ENCODE data around the gene PSME2. TPM values are rescaled to one million over a fixed set of nuclear protein-coding genes. Genes with fewer than 3 reads are reported as not detected.

Gene PSME2
- total and polyA plus RNA-seq, 2 of the 13 experiments (the other 11 are each of a cell fraction or from before 2014, with no cell fraction given): 332 to 716 TPM

DNA sequence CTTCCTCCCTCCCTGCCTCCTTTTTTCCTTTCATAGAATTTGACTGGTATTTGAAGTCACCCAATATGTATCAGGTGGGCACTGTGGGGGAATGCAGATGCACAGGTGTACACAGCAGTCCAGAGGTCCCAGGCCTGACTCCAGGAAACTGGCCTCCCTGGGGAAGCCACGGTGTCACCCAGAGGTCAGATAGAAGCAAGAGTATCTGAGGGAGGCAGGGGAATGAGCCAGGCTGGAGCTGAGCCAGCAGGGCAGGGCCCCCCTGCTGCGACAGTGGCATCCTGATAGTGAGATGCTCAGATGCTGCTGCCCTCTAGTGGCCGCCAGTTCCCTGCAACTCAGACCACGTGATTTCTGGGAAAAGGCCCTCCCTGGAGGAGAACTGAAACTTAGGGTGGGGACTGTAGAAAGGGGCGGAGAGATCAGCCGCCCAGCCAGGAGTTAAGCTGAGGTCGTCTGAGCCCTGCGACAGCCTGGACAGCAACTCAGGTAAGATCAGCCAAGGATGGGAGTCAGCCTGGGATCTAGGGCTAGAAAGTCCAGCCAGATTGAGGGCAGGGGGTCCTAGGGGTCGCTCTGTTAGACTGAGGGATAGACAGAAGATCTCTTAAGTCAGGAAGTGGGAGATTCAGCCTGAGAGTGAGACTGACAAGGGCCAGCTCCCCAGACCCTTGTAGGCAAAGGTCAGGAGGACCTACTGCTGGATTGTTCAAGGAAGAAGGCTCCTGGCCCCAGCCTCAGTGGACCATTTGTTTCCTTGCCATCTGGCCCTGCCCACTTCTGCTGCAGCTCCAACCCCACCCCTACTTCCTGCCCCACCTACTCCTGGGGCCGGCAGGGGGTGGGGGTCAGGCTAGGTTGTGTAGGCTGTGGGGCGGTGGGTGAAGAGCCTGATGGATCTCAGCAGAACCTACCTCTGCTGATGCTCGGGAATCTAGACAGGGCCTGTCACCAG, 14.7 kb upstream of the PSME2 start, which contains the start of gene IRF9 (continued):
- TF ChIP-seq, protein P1, sequence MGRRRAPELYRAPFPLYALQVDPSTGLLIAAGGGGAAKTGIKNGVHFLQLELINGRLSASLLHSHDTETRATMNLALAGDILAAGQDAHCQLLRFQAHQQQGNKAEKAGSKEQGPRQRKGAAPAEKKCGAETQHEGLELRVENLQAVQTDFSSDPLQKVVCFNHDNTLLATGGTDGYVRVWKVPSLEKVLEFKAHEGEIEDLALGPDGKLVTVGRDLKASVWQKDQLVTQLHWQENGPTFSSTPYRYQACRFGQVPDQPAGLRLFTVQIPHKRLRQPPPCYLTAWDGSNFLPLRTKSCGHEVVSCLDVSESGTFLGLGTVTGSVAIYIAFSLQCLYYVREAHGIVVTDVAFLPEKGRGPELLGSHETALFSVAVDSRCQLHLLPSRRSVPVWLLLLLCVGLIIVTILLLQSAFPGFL (CRISPR knock-in tag; IDR thresholded peaks at IDR 0.05): 0 out of 2 replicates have a peak, but pooled peaks have one; percentile 79
- TF ChIP-seq ZNF280D (CRISPR knock-in tag; IDR thresholded peaks at IDR 0.05) (peak; percentile 97), EZH2 (conservative IDR thresholded peaks at IDR 0.05; ENCODE audit: low read depth, low read length) (no peak), MIER3 (CRISPR knock-in tag; IDR thresholded peaks at IDR 0.05; ENCODE audit: borderline replicate concordance) (peak; percentile 100), NR3C1 (CRISPR knock-in tag; IDR thresholded peaks at IDR 0.05) (no peak), ATM (IDR thresholded peaks at IDR 0.05; ENCODE audit: borderline replicate concordance) (no peak), XBP1 (CRISPR knock-in tag; IDR thresholded peaks at IDR 0.05) (0 out of 2 replicates have a peak, but pooled peaks have one; percentile 64), RXRA (CRISPR knock-in tag; IDR thresholded peaks at IDR 0.05) (peak; percentile 98), REL (CRISPR knock-in tag; conservative IDR thresholded peaks at IDR 0.05) (peak; percentile 70; the same call in 1 of the 2 replicates), ZSCAN31 (CRISPR knock-in tag; IDR thresholded peaks at IDR 0.05; ENCODE audit: low read depth) (peak; percentile 99), RBAK (CRISPR knock-in tag; IDR thresholded peaks at IDR 0.05) (peak; percentile 72; the same call in 1 of the 2 replicates), SRSF1 (optimal IDR thresholded peaks at IDR 0.05; ENCODE audit: low read depth, low read length) (peak; percentile 87), ZNF768 (CRISPR knock-in tag; IDR thresholded peaks at IDR 0.05) (peak; percentile 21; the same call in 1 of the 2 replicates), SNAI1 (CRISPR knock-in tag; IDR thresholded peaks at IDR 0.05; ENCODE audit: borderline replicate concordance) (0 out of 2 replicates have a peak, but pooled peaks have one; percentile 50), ELF1 (CRISPR knock-in tag; IDR thresholded peaks at IDR 0.05) (peak; percentile 88)
- TF ChIP-seq, protein P2, sequence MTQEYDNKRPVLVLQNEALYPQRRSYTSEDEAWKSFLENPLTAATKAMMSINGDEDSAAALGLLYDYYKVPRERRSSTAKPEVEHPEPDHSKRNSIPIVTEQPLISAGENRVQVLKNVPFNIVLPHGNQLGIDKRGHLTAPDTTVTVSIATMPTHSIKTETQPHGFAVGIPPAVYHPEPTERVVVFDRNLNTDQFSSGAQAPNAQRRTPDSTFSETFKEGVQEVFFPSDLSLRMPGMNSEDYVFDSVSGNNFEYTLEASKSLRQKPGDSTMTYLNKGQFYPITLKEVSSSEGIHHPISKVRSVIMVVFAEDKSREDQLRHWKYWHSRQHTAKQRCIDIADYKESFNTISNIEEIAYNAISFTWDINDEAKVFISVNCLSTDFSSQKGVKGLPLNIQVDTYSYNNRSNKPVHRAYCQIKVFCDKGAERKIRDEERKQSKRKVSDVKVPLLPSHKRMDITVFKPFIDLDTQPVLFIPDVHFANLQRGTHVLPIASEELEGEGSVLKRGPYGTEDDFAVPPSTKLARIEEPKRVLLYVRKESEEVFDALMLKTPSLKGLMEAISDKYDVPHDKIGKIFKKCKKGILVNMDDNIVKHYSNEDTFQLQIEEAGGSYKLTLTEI (CRISPR knock-in tag; conservative IDR thresholded peaks at IDR 0.05): no peak
- TF ChIP-seq, protein P3, sequence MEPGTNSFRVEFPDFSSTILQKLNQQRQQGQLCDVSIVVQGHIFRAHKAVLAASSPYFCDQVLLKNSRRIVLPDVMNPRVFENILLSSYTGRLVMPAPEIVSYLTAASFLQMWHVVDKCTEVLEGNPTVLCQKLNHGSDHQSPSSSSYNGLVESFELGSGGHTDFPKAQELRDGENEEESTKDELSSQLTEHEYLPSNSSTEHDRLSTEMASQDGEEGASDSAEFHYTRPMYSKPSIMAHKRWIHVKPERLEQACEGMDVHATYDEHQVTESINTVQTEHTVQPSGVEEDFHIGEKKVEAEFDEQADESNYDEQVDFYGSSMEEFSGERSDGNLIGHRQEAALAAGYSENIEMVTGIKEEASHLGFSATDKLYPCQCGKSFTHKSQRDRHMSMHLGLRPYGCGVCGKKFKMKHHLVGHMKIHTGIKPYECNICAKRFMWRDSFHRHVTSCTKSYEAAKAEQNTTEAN (CRISPR knock-in tag; conservative IDR thresholded peaks at IDR 0.05): no peak; the same call in 1 of the 2 replicates
- TF ChIP-seq, protein P4, sequence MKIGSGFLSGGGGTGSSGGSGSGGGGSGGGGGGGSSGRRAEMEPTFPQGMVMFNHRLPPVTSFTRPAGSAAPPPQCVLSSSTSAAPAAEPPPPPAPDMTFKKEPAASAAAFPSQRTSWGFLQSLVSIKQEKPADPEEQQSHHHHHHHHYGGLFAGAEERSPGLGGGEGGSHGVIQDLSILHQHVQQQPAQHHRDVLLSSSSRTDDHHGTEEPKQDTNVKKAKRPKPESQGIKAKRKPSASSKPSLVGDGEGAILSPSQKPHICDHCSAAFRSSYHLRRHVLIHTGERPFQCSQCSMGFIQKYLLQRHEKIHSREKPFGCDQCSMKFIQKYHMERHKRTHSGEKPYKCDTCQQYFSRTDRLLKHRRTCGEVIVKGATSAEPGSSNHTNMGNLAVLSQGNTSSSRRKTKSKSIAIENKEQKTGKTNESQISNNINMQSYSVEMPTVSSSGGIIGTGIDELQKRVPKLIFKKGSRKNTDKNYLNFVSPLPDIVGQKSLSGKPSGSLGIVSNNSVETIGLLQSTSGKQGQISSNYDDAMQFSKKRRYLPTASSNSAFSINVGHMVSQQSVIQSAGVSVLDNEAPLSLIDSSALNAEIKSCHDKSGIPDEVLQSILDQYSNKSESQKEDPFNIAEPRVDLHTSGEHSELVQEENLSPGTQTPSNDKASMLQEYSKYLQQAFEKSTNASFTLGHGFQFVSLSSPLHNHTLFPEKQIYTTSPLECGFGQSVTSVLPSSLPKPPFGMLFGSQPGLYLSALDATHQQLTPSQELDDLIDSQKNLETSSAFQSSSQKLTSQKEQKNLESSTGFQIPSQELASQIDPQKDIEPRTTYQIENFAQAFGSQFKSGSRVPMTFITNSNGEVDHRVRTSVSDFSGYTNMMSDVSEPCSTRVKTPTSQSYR (CRISPR knock-in tag; IDR thresholded peaks at IDR 0.05; ENCODE audit: borderline replicate concordance): peak; percentile 80
